ENCODE measurements around the gene IGFALS.

- TF ChIP-seq POLR2A (IDR thresholded peaks at IDR 0.05) = no peak
- TF ChIP-seq CTCF (IDR thresholded peaks at IDR 0.05) = no peak
- no peak for TF ChIP-seq POLR2AphosphoS5 (IDR thresholded peaks at IDR 0.05)
Measured at GRCh38 chr16:1818204-1818872, 24.8 kb upstream of the IGFALS start.

All from suprapubic skin (tissue), 4 donors.